BLaER1 treated with 17β-estradiol and CSF1 and Interleukin-3, amounts not matched to agents 10 nM and 100 nM (cell line): Measurements from ENCODE around the gene EVX2.

Source experiments
- H3K27ac ChIP-seq, 11 experiments: shearing (Covaris generic); formaldehyde crosslinking; 2 replicates each; pipeline ENCODE4 v1.8.1; 2022
- H3K27me3 ChIP-seq, 11 experiments: shearing (Covaris generic); formaldehyde crosslinking; 2 replicates each; pipeline ENCODE4 v1.8.1; 2022
- H3K36me3 ChIP-seq, 11 experiments: shearing (Covaris generic); formaldehyde crosslinking; 2 replicates each; pipeline ENCODE4 v1.8.1; 2022
- H3K4me1 ChIP-seq, 10 experiments: shearing (Covaris generic); formaldehyde crosslinking; 2 replicates each; pipeline ENCODE4 v1.8.1; 2022
- H3K4me2 ChIP-seq, 11 experiments: shearing (Covaris generic); formaldehyde crosslinking; 2 replicates each; pipeline ENCODE4 v1.8.1; 2022
- H3K4me3 ChIP-seq, 10 experiments: shearing (Covaris generic); formaldehyde crosslinking; 2 replicates each; pipeline ENCODE4 v1.8.1; 2022
- H3K9ac ChIP-seq, 11 experiments: shearing (Covaris generic); formaldehyde crosslinking; 2 replicates each; pipeline ENCODE4 v1.8.1; 2022
- H3K9me3 ChIP-seq, 11 experiments: shearing (Covaris generic); formaldehyde crosslinking; replicated peaks in 1 of 11; 2 replicates each; pipeline ENCODE4 v1.8.1; 2022
- H4K20me1 ChIP-seq, 11 experiments: shearing (Covaris generic); formaldehyde crosslinking; 2 replicates each; pipeline ENCODE4 v1.8.1; 2022
- Cebpa-rat ChIP-seq, 11 experiments: shearing (Covaris generic); IDR thresholded peaks; 2 replicates each; pipeline ENCODE4 v1.8.1; 2022

The EVX2 gene

GRCh38 chr2:176083796-176084261, at the start of gene EVX2:
EVX2 (minus strand) TSS chr2:176083962; CDS start chr2:176083776, 186 bp downstream.
- Histone ChIP-seq H3K9me3 (peaks cover 54 to 75% (median 69%) of the 10 kb centered on the region in 11 experiments), H3K27me3 (peaks cover 100% of the 10 kb centered on the region in 11 experiments), H3K36me3 (peaks cover 0 to 4% (median 0%) of the 10 kb centered on the region in 11 experiments; a peak in 1 of 22 replicates), H4K20me1 (peaks cover 0 to 62% (median 46%) of the 10 kb centered on the region in 11 experiments; a peak in 17 of 22 replicates), H3K27ac (no peak within 1 kb of the TSS), H3K4me1 (peaks cover 0 to 15% (median 3%) of the 10 kb centered on the region in 10 experiments; a peak in 8 of 20 replicates), H3K9ac (no peak within 1 kb of the TSS), H3K4me2 (peak within 1 kb of the TSS in 2 of 11 experiments; percentile 33 to 44; a peak in 4 of 22 replicates), H3K4me3 (peak within 1 kb of the TSS in 5 of 10 experiments; percentile 20 to 43 (median 33); a peak in 9 of 20 replicates)
- TF ChIP-seq Cebpa-rat (IDR thresholded peaks at IDR 0.05), result no peak

- Histone ChIP-seq H3K4me3 (no peak overlapping the region), H3K9ac (no peak overlapping the region), H3K36me3 (no peaks in the 10 kb centered on the region), H3K9me3 (peaks cover 11 to 34% (median 22%) of the 10 kb centered on the region in 11 experiments), H3K27ac (no peak overlapping the region), H3K4me2 (no peak overlapping the region), H3K27me3 (peaks cover 99 to 100% (median 100%) of the 10 kb centered on the region in 11 experiments), H4K20me1 (peaks cover 0 to 27% (median 17%) of the 10 kb centered on the region in 11 experiments; a peak in 15 of 22 replicates), H3K4me1 (peaks cover 15 to 24% (median 21%) of the 10 kb centered on the region in 10 experiments; a peak in 18 of 20 replicates)
- no peak for TF ChIP-seq Cebpa-rat (IDR thresholded peaks at IDR 0.05)
Observed at GRCh38 chr2:176133389-176133788, 49.6 kb upstream of the EVX2 start.

GRCh38 chr2:176132205-176133171, 48.7 kb upstream of the EVX2 start:
- Histone ChIP-seq H3K4me1 (peaks cover 19 to 31% (median 27%) of the 10 kb centered on the region in 10 experiments; a peak in 18 of 20 replicates), H3K4me3 (no peak overlapping the region), H3K27me3 (peaks cover 100% of the 10 kb centered on the region in 11 experiments), H3K9ac (no peak overlapping the region), H3K27ac (no peak overlapping the region), H4K20me1 (peaks cover 0 to 36% (median 26%) of the 10 kb centered on the region in 11 experiments; a peak in 16 of 22 replicates), H3K9me3 (peaks cover 11 to 31% (median 19%) of the 10 kb centered on the region in 11 experiments), H3K36me3 (no peaks in the 10 kb centered on the region), H3K4me2 (no peak overlapping the region)
- no peak for TF ChIP-seq Cebpa-rat (IDR thresholded peaks at IDR 0.05)

GRCh38 chr2:176131848-176132158, 48.0 kb upstream of the EVX2 start:
- no peak overlapping the region for H3K4me3 ChIP-seq

GRCh38 chr2:176130957-176131847, 47.4 kb upstream of the EVX2 start:
- Histone ChIP-seq H3K9ac (no peak overlapping the region), H3K36me3 (no peaks in the 10 kb centered on the region), H3K27me3 (peaks cover 100% of the 10 kb centered on the region in 11 experiments), H3K4me2 (no peak overlapping the region), H3K4me1 (peaks cover 14 to 28% (median 20%) of the 10 kb centered on the region in 10 experiments; a peak in 18 of 20 replicates), H3K4me3 (no peak overlapping the region), H4K20me1 (peaks cover 0 to 46% (median 28%) of the 10 kb centered on the region in 11 experiments; a peak in 16 of 22 replicates), H3K9me3 (peaks cover 10 to 23% (median 18%) of the 10 kb centered on the region in 11 experiments), H3K27ac (no peak overlapping the region)
- no peak for TF ChIP-seq Cebpa-rat (IDR thresholded peaks at IDR 0.05)

More at GRCh38 chr2:176131848-176132158, 48.0 kb upstream of the EVX2 start:
- H3K9me3 ChIP-seq, result peaks cover 11 to 28% (median 19%) of the 10 kb centered on the region in 11 experiments
- no peak overlapping the region for H3K9ac ChIP-seq
- H3K27me3 ChIP-seq, result peaks cover 100% of the 10 kb centered on the region in 11 experiments
- H3K36me3 ChIP-seq, result no peaks in the 10 kb centered on the region
- H3K4me2 ChIP-seq, result no peak overlapping the region
- H4K20me1 ChIP-seq, result peaks cover 0 to 41% (median 28%) of the 10 kb centered on the region in 11 experiments; a peak in 16 of 22 replicates
- H3K27ac ChIP-seq, result no peak overlapping the region
- H3K4me1 ChIP-seq, result peaks cover 19 to 34% (median 26%) of the 10 kb centered on the region in 10 experiments; a peak in 18 of 20 replicates
- TF ChIP-seq Cebpa-rat (IDR thresholded peaks at IDR 0.05), result no peak

GRCh38 chr2:176130147-176130956, 46.6 kb upstream of the EVX2 start:
- Histone ChIP-seq H3K9me3 (peaks cover 10 to 23% (median 18%) of the 10 kb centered on the region in 11 experiments), H3K9ac (no peak overlapping the region), H3K4me1 (peaks cover 10 to 19% (median 13%) of the 10 kb centered on the region in 10 experiments; a peak in 14 of 20 replicates), H3K36me3 (no peaks in the 10 kb centered on the region), H3K27me3 (peaks cover 100% of the 10 kb centered on the region in 11 experiments), H4K20me1 (peaks cover 0 to 55% (median 32%) of the 10 kb centered on the region in 11 experiments; a peak in 16 of 22 replicates), H3K4me3 (no peak overlapping the region; a peak in 1 of 20 replicates), H3K27ac (no peak overlapping the region), H3K4me2 (no peak overlapping the region)
- TF ChIP-seq Cebpa-rat (IDR thresholded peaks at IDR 0.05), result no peak

GRCh38 chr2:176129813-176130146, 46.0 kb upstream of the EVX2 start:
- no peak for TF ChIP-seq Cebpa-rat (IDR thresholded peaks at IDR 0.05)
- no peaks in the 10 kb centered on the region for H3K36me3 ChIP-seq
- peaks cover 0 to 60% (median 38%) of the 10 kb centered on the region in 11 experiments; a peak in 16 of 22 replicates for H4K20me1 ChIP-seq
- peaks cover 10 to 19% (median 14%) of the 10 kb centered on the region in 10 experiments; a peak in 13 of 20 replicates for H3K4me1 ChIP-seq
- no peak overlapping the region for H3K4me2 ChIP-seq
- H3K9ac ChIP-seq, result no peak overlapping the region
- peaks cover 100% of the 10 kb centered on the region in 11 experiments for H3K27me3 ChIP-seq
- H3K4me3 ChIP-seq, result no peak overlapping the region
- H3K27ac ChIP-seq, result no peak overlapping the region
- peaks cover 10 to 23% (median 18%) of the 10 kb centered on the region in 11 experiments for H3K9me3 ChIP-seq
